HepG2 (cell line): ENCODE data around the gene CHAF1A. TPM values are rescaled to one million over a fixed set of nuclear protein-coding genes. Genes with fewer than 3 reads are reported as not detected.
A peak's percentile ranks its signal among the peaks of the same experiment; 100 is the strongest.

Source experiments
- ATAC-seq: fragments of 200-7000 bp; cut with Tn5 transposase; 3 replicates; pipeline ENCODE4 v1.9.1; 2020; ENCODE audit warnings: mild to moderate bottlenecking, moderate library complexity
- BruUV-seq: library from RNA; stranded (reverse); fragments of 400-500 nt; replicated peaks from 2 replicates; lab custom pipeline; 2021; lab: Mats Ljungman, UMichigan
- CTCF ChIA-PET: fragments of 300-600 bp; formaldehyde crosslinking; extraction: SDS; loops from one replicate; lab custom pipeline; 2021; ENCODE audit warnings: low total read pairs, inconsistent platforms, low intra/inter-chr PET ratio; lab: Yijun Ruan, JAX
- POLR2A ChIA-PET: fragments of 350-600 bp; sonication (Branson Sonifier 250); formaldehyde crosslinking; loops from one replicate; lab custom pipeline; 2020; ENCODE audit warnings: antibody characterized with exemption, inconsistent platforms; lab: Yijun Ruan, JAX
- DNase-seq: peaks from one replicate; pipeline ENCODE4 v3.0.0-alpha.2; 2015; ENCODE audit warnings: low spot score
- FAIRE-seq: peaks from 3 replicates; lab custom pipeline; 2011; peaks lifted over from hg19 to GRCh38; lab: Jason Lieb, UNC
- H2AFZ ChIP-seq: one replicate; pipeline ENCODE4 v1.6.1; 2011; ENCODE audit warnings: low read length, inconsistent platforms
- H3K27ac ChIP-seq: fragments of 300-600 bp; 3 replicates; pipeline ENCODE4 v1.8.0; 2011; ENCODE audit warnings: mixed run types, mild to moderate bottlenecking, mixed read lengths, low read length, inconsistent platforms; ENCODE audit not compliant: insufficient read depth; ENCODE audit errors: extremely low read length
- H3K27me3 ChIP-seq, 2 experiments: fragments of 200-600 bp in 1 of 2; 2 replicates in 1 of 2; 3 replicates in 1 of 2; pipeline versions ENCODE4 v1.6.0 to v1.8.0; 2011; ENCODE audit warnings: low read length in 2 of 2, mild to moderate bottlenecking in 2 of 2, moderate library complexity in 2 of 2, inconsistent platforms in 1 of 2; ENCODE audit not compliant: insufficient read depth in 2 of 2, control insufficient read depth in 1 of 2
- H3K36me3 ChIP-seq, 2 experiments: fragments of 200-600 bp in 1 of 2; replicated peaks in 1 of 2; 2 replicates in 1 of 2; 3 replicates in 1 of 2; pipeline versions ENCODE4 v1.5.1 to v1.8.0; 2011; ENCODE audit warnings: low read length in 2 of 2, inconsistent platforms in 1 of 2; ENCODE audit not compliant: insufficient read depth in 2 of 2, control insufficient read depth in 1 of 2
- H3K4me1 ChIP-seq: 2 replicates; pipeline ENCODE4 v1.5.1; 2012; ENCODE audit warnings: low read length, inconsistent platforms; ENCODE audit not compliant: insufficient read depth
- H3K4me2 ChIP-seq: 2 replicates; pipeline ENCODE4 v1.6.0; 2011; ENCODE audit warnings: low read depth, low read length, inconsistent platforms
- H3K4me3 ChIP-seq, 3 experiments: fragments of 200-600 bp in 1 of 3; sonication (generic), shearing (Covaris generic) in 1 of 3; replicated peaks in 1 of 3; 2 replicates each; pipeline ENCODE4 v1.5.1; 2011 to 2016; ENCODE audit warnings: low read length in 3 of 3, inconsistent platforms in 2 of 3, low read depth in 2 of 3, mild to moderate bottlenecking in 2 of 3, control low read depth in 1 of 3, mixed read lengths in 1 of 3; ENCODE audit not compliant: insufficient read depth in 1 of 3
- H3K79me2 ChIP-seq: one replicate; pipeline ENCODE4 v1.6.1; 2011; ENCODE audit warnings: low read length, inconsistent platforms; ENCODE audit not compliant: insufficient read depth
- H3K9ac ChIP-seq: 2 replicates; pipeline ENCODE4 v1.6.0; 2011; ENCODE audit warnings: mild to moderate bottlenecking, low read depth, low read length, inconsistent platforms; ENCODE audit not compliant: insufficient read depth
- H3K9me3 ChIP-seq: 2 replicates; pipeline ENCODE4 v1.5.1; 2012; ENCODE audit warnings: mild to moderate bottlenecking, low read length
- H4K20me1 ChIP-seq: 2 replicates; pipeline ENCODE4 v1.6.0; 2011; ENCODE audit warnings: inconsistent platforms, mild to moderate bottlenecking, low read length, moderate library complexity; ENCODE audit not compliant: insufficient read depth
- AGO2 ChIP-seq: fragments of 200-400 bp; formaldehyde crosslinking; optimal IDR thresholded peaks from 2 replicates; pipeline ENCODE3; 2017; ENCODE audit warnings: mild to moderate bottlenecking, low read depth, low read length, moderate library complexity
- CBX1 ChIP-seq: IDR thresholded peaks from one replicate; pipeline ENCODE4 v1.6.1; 2016; ENCODE audit warnings: antibody characterized with exemption, low read depth
- CEBPG ChIP-seq: IDR thresholded peaks from 2 replicates; pipeline ENCODE4 v1.6.1; 2016
- HES4 ChIP-seq: sonication (generic); formaldehyde crosslinking; IDR thresholded peaks from 2 replicates; pipeline ENCODE4 v1.9.0; 2021; ENCODE audit warnings: mild to moderate bottlenecking, missing genetic modification reagents, borderline replicate concordance
- MYPOP ChIP-seq: sonication (generic); formaldehyde crosslinking; IDR thresholded peaks from 2 replicates; pipeline ENCODE4 v1.8.1; 2023; ENCODE audit warnings: mild to moderate bottlenecking, moderate library complexity, missing genetic modification reagents
- ONECUT2 ChIP-seq: sonication (generic); formaldehyde crosslinking; IDR thresholded peaks from 2 replicates; pipeline ENCODE4 v1.4.0; 2020; ENCODE audit warnings: missing genetic modification reagents
- RARA ChIP-seq: IDR thresholded peaks from 2 replicates; pipeline ENCODE4 v1.6.1; 2016; ENCODE audit warnings: missing genetic modification reagents, missing compliant biosample characterization
- ZFP36 ChIP-seq: fragments of 150-350 bp; IDR thresholded peaks from 2 replicates; pipeline ENCODE4 v1.6.1; 2018; ENCODE audit warnings: borderline replicate concordance, low read length, low read depth; ENCODE audit not compliant: partially characterized antibody
- ZNF513 ChIP-seq: sonication (generic); formaldehyde crosslinking; conservative IDR thresholded peaks from 2 replicates; pipeline ENCODE4 v1.5.0; 2020; ENCODE audit warnings: missing genetic modification reagents
- ZNF574 ChIP-seq: sonication (generic); formaldehyde crosslinking; IDR thresholded peaks from 2 replicates; pipeline ENCODE4 v1.4.0; 2020; ENCODE audit warnings: missing genetic modification reagents
- ZNF703 ChIP-seq: sonication (generic); formaldehyde crosslinking; IDR thresholded peaks from 2 replicates; pipeline ENCODE4 v1.5.1; 2020; ENCODE audit warnings: missing genetic modification reagents, mild to moderate bottlenecking, moderate library complexity, borderline replicate concordance
- ZSCAN5A ChIP-seq: sonication (generic); formaldehyde crosslinking; IDR thresholded peaks from 2 replicates; pipeline ENCODE4 v1.8.0; 2022; ENCODE audit warnings: mild to moderate bottlenecking, missing genetic modification reagents, borderline replicate concordance
- WGBS: methylation state at CpG from one replicate; pipeline ENCODE4 v1.1.6; 2017; ENCODE audit warnings: low lambda C conversion rate; 5-methylcytosine and 5-hydroxymethylcytosine counted together
- in situ Hi-C: cut with HindIII; loops from 2 replicates; pipeline ENCODE4 v1.10.0; 2017; ENCODE audit warnings: low pct_unique_long_range_greater_than_20kb; ENCODE audit not compliant: extremely low pct_ligation_motif_present
- intact Hi-C: fragments of 100-400 bp; cut with micrococcal nuclease; formaldehyde crosslinking; loops from one replicate; pipeline ENCODE4 v1.10.0; 2022; ENCODE audit not compliant: unreplicated experiment
- polyA plus RNA-seq, 8 experiments: library from polyadenylated mRNA; depleted of rRNA in 3 of 8; stranded (reverse) in 7 of 8; unstranded in 1 of 8; fragments of >200 nt; fragmentation: Illumina TruSeq in 4 of 8; extraction: Trizol in 4 of 8; gene quantifications; 2 replicates each; pipeline versions ENCODE4 v1.2.1 to v1.2.3, GENCODE V29; 2011 to 2016; ENCODE audit warnings: low read depth in 4 of 8, missing spikeins in 1 of 8, mixed read lengths in 1 of 8; ENCODE audit not compliant: insufficient read depth in 1 of 8
- total RNA-seq, 5 experiments: library from RNA; depleted of rRNA; stranded (reverse); fragments of >200 nt; fragmentation: Illumina TruSeq; extraction: Trizol; gene quantifications; 2 replicates each; pipeline ENCODE4 v1.2.3, GENCODE V29; 2016; ENCODE audit warnings: low read depth in 1 of 5

The CHAF1A gene
- total and polyA plus RNA-seq, 2 of the 13 experiments (the other 11 are each of a cell fraction or from before 2014, with no cell fraction given) = 11.0 to 34.8 TPM

GRCh38 chr19:4487572-4487971 is 85.1 kb downstream of the CHAF1A start:
- no peaks in the 10 kb centered on the region for H4K20me1 ChIP-seq
- in situ Hi-C loops (no loop called here), intact Hi-C loops (no loop called here)
- H3K27ac ChIP-seq = no peak overlapping the region
- H3K9me3 ChIP-seq = no peaks in the 10 kb centered on the region
- FAIRE-seq (no peak), ATAC-seq (no peak), DNase-seq (no peak)
- H3K4me1 ChIP-seq = no peaks in the 10 kb centered on the region
- no peak overlapping the region for H3K9ac ChIP-seq
- peaks cover 16 to 36% of the 10 kb centered on the region in 2 experiments for H3K36me3 ChIP-seq
- ChIA-PET CTCF (no interaction called here), POLR2A (no interaction called here)
- BruUV-seq = no TSS peak
- H3K79me2 ChIP-seq = no peaks in the 10 kb centered on the region
- H3K4me3 ChIP-seq = no peak overlapping the region
- no peak for TF ChIP-seq ZFP36
- no peak for TF ChIP-seq ONECUT2 (CRISPR knock-in tag)
- H3K4me2 ChIP-seq = no peak overlapping the region
- no peak overlapping the region for H2AFZ ChIP-seq
- no peaks in the 10 kb centered on the region; a peak in 1 of 5 replicates for H3K27me3 ChIP-seq
- WGBS = 96% methylated on average over 11 of the region's 11 CpGs

- CTCF ChIA-PET = no interaction called here
- TF ChIP-seq HES4 (CRISPR knock-in tag) (no peak), ZNF513 (CRISPR knock-in tag) (no peak), RARA (no peak), MYPOP (CRISPR knock-in tag) (no peak), AGO2 (peak; percentile 58), ZNF574 (CRISPR knock-in tag) (no peak), CEBPG (no peak), ZNF703 (CRISPR knock-in tag) (no peak), CBX1 (no peak), ZSCAN5A (CRISPR knock-in tag) (no peak)
These were observed 86.1 kb downstream of the CHAF1A start for GRCh38 chr19:4488496-4488895.

More at GRCh38 chr19:4488496-4488895, 86.1 kb downstream of the CHAF1A start:
- Histone ChIP-seq H3K9me3 (no peaks in the 10 kb centered on the region), H3K27me3 (no peaks in the 10 kb centered on the region; a peak in 1 of 5 replicates), H3K4me2 (no peak overlapping the region), H3K36me3 (peaks cover 22 to 36% of the 10 kb centered on the region in 2 experiments), H2AFZ (no peak overlapping the region), H3K79me2 (no peaks in the 10 kb centered on the region), H3K9ac (no peak overlapping the region), H3K27ac (no peak overlapping the region), H3K4me1 (no peaks in the 10 kb centered on the region), H3K4me3 (no peak overlapping the region), H4K20me1 (no peaks in the 10 kb centered on the region)
- ATAC-seq (no peak), DNase-seq (no peak), FAIRE-seq (no peak)
- in situ Hi-C loops (no loop called here), intact Hi-C loops (no loop called here)
- WGBS = 98% methylated on average over 29 of the region's 29 CpGs
- BruUV-seq = no TSS peak
- POLR2A ChIA-PET = no interaction called here
